22Rv1 (cell line): Measurements from ENCODE around the gene B4GALNT1.
"Not testable (repeated sequence)": the region's sequence is repeated elsewhere in the genome, so short reads cannot be mapped to it uniquely, and the experiment has no call there.

Source experiments
- ZFX ChIP-seq: fragments of 450-650 bp; IDR thresholded peaks from 2 replicates; pipeline ENCODE4 v1.6.1; 2017; ENCODE audit warnings: antibody characterized with exemption, borderline replicate concordance
- TF ChIP-seq, protein P1 (sequence below): fragments of 450-650 bp; IDR thresholded peaks from 2 replicates; pipeline ENCODE4 v1.5.1; 2017; ENCODE audit warnings: mild to moderate bottlenecking

DNA sequence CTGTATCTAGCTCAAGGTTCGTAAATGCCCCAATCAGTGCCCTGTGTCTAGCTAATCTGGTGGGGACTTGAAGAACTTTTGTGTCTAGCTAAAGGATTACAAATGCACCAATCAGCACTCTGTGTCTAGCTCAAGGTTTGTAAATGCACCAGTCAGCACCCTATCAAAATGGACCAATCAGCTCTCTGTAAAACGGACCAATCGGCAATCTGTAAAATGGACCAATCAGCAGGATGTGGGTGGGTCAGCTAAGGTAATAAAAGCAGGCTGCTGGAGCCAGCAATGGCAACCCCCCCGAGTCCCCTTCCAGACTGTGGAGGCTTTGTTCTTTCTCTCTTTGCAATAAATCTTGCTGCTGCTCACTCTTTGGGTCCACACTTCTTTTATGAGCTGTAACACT lies 23.4 kb upstream of the B4GALNT1 start:
- TF ChIP-seq, protein P1, sequence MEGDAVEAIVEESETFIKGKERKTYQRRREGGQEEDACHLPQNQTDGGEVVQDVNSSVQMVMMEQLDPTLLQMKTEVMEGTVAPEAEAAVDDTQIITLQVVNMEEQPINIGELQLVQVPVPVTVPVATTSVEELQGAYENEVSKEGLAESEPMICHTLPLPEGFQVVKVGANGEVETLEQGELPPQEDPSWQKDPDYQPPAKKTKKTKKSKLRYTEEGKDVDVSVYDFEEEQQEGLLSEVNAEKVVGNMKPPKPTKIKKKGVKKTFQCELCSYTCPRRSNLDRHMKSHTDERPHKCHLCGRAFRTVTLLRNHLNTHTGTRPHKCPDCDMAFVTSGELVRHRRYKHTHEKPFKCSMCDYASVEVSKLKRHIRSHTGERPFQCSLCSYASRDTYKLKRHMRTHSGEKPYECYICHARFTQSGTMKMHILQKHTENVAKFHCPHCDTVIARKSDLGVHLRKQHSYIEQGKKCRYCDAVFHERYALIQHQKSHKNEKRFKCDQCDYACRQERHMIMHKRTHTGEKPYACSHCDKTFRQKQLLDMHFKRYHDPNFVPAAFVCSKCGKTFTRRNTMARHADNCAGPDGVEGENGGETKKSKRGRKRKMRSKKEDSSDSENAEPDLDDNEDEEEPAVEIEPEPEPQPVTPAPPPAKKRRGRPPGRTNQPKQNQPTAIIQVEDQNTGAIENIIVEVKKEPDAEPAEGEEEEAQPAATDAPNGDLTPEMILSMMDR = not testable (repeated sequence)
- TF ChIP-seq ZFX = not testable (repeated sequence)
